ENCODE data around the gene MIF. TPM values are rescaled to one million over a fixed set of nuclear protein-coding genes. Genes with fewer than 3 reads are reported as not detected.

The MIF gene
- 66.7 TPM for total RNA-seq

- peak within 1 kb of the TSS; percentile 63 for H3K4me3 ChIP-seq (ENCODE audit: low read length)
- peaks cover 24% of the 10 kb centered on the region for H3K4me1 ChIP-seq (ENCODE audit: insufficient read depth, low read length)
- no peaks in the 10 kb centered on the region for H3K27me3 ChIP-seq (ENCODE audit: insufficient read depth, low read length)
- H3K9me3 ChIP-seq (ENCODE audit: low read depth, low read length) = no peaks in the 10 kb centered on the region
These were observed at the start of gene MIF for GRCh38 chr22:23893945-23894709. Gene MIF, plus strand, starts transcription at chr22:23894383. Its CDS starts 92 bp downstream, at chr22:23894475.

DNA sequence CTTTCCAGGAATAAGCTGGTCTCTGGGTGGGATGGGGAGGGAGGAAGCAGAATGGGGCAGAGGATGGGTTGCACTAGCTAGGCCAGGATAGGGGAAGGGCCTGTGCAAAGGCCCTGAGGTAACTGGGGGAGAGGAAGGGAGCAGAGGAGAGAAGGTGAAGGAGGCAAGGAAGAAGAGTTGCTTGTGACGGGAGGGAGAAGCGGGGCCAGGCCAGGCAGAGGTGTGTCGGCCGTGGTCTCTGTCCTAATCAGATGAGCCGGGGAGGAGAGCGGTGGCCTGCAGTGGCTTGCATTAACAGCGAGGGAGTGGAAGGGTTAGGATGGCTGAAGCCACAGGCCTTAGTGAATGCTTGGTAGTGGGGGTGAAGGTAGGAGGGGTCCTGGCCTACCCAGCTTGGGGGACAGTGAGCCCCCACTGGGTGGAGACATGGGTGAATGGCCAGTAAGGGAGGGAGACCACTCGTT is 49.4 kb upstream of the MIF start:
- H3K4me3 ChIP-seq (ENCODE audit: low read length) = no peak overlapping the region
- H3K27me3 ChIP-seq (ENCODE audit: insufficient read depth, low read length) = no peaks in the 10 kb centered on the region
- H3K4me1 ChIP-seq (ENCODE audit: insufficient read depth, low read length) = peaks cover 42% of the 10 kb centered on the region
- H3K9me3 ChIP-seq (ENCODE audit: low read depth, low read length) = no peaks in the 10 kb centered on the region

DNA sequence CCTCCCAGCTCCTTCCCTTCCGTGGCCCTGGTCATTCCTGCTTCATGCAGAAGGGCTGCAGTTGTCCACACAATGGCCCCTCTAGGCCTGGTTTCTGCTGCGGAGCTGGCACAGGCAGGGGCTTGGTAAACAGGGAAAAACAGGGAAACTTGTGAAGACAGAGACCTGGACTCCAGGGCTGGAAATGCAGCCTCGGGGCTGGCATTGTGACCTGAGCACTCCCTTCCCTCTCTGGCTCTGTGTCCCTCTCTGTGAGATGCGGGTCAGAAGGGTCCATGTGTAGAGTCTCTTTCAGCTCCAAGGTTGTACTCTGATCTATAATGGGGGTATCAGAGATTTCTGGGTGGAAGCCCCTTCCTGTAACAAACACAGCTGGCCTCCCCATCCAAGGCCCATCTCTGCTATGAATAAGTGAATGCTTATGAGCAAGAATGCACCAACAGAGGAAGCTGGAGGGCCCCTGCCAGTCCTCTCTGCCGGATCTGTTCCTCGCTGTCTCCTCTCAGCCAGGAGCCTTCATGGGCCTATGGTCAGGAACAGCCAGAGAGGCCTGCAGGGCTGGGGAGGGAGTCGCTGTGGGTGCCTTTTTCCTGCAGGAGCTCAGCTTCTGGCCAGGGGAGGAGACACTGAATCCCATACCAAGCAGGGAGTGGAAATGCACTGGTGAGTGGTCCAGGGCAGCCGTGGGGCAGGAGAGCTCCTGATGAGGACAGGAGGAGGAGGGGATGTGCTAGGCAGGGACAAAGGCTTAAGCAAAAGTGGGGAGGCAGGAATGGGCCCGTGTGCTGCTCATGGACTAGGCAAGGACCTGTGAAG is 48.7 kb upstream of the MIF start:
- Histone ChIP-seq H3K4me3 (ENCODE audit: low read length) (no peak overlapping the region), H3K4me1 (ENCODE audit: insufficient read depth, low read length) (peaks cover 41% of the 10 kb centered on the region), H3K27me3 (ENCODE audit: insufficient read depth, low read length) (no peaks in the 10 kb centered on the region), H3K9me3 (ENCODE audit: low read depth, low read length) (no peaks in the 10 kb centered on the region)

DNA sequence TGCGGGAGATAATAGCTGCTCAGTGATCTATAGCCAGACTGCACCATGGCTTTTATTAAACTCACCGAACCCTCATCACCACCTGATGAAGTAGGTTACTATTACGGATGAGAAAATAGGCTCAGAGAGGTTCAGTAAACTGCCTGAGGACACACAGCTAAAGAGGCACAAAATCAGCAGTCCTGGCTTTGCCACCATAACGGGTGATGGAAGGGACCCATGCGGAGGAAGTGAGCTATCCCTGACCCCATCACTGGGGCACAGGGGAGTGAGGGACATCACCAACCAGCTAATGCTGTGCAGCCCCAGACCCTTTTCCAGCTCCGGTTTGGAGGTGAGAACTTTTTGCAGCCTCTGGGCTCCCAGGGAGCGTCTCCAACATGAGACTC is 48.1 kb upstream of the MIF start:
- Histone ChIP-seq H3K27me3 (ENCODE audit: insufficient read depth, low read length) (no peaks in the 10 kb centered on the region), H3K9me3 (ENCODE audit: low read depth, low read length) (no peaks in the 10 kb centered on the region), H3K4me1 (ENCODE audit: insufficient read depth, low read length) (peaks cover 41% of the 10 kb centered on the region), H3K4me3 (ENCODE audit: low read length) (no peak overlapping the region)

DNA sequence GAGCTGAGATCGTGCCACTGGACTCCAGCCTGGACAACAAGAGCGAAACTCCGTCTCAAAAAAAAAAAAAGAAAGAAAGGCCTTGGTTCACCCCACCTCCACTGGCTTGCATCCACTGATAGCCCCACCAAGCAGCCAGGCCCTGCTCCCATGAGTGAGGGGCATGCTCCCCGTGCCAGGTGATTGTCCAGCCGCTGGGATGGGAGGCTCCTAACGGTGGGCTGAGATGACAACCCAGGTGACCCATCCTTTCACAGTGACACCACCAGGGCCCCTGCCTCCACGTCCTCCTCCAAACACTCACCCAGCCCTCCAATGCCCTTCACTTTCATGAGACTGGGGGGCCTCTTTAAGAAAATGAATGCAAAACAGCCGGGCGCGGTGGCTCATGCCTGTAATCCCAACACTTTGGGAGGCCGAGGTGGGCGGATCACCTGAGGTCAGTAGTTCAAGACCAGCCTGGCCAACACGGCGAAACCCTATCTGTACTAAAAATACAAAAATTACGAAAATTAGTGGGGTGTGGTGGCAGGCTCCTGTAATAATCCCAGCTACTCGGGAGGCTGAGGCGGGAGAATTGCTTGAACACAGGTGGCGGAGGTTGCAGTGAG is 46.8 kb upstream of the MIF start:
- H3K4me1 ChIP-seq (ENCODE audit: insufficient read depth, low read length) = peaks cover 41% of the 10 kb centered on the region
- no peak overlapping the region for H3K4me3 ChIP-seq (ENCODE audit: low read length)
- H3K9me3 ChIP-seq (ENCODE audit: low read depth, low read length) = no peaks in the 10 kb centered on the region
- H3K27me3 ChIP-seq (ENCODE audit: insufficient read depth, low read length) = no peaks in the 10 kb centered on the region

DNA sequence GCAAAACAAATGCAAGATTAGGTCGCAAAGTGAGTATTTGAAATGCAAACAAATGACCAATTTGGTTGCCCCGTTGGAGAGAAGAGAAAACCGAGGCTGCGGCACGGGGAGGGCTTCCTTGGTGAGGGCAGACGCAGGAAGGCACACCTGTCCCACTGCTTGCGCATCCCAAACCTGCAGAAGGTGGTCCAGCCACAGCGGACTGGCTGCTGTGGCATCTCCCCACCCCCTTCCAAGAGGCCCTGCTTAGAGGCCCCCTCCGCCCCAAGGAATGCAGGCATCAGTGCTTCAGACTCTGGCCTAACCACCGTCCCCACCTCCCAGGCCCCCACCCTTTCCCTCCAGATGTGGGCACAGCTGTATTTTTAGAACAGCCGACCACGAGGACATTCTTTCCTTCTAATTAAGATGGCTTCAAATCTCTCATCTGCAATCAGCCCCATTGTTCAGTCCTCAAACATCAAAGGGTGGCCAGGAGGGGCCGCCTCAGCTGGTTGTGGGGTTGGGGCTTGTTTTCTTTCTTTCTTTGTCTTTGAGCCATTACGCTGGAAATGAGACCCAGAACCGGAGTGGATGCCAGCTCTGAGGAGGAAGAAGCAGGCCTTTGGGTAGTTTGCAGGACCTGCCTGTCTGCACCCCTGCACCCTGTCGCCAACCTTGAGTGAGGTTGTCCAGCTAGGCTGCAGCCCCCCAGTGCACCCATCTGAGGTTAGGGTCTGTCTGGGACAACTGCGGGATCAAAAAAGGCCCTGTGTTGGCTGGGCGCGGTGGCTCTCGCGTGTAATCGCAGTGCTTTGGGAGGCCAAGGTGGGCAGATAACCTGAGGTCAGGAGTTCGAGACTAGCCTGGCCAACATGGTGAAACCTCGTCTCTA is 46.0 kb upstream of the MIF start:
- Histone ChIP-seq H3K4me3 (ENCODE audit: low read length) (no peak overlapping the region), H3K4me1 (ENCODE audit: insufficient read depth, low read length) (peaks cover 41% of the 10 kb centered on the region), H3K9me3 (ENCODE audit: low read depth, low read length) (no peaks in the 10 kb centered on the region), H3K27me3 (ENCODE audit: insufficient read depth, low read length) (no peaks in the 10 kb centered on the region)

- Histone ChIP-seq H3K9me3 (ENCODE audit: low read depth, low read length) (no peaks in the 10 kb centered on the region), H3K4me1 (ENCODE audit: insufficient read depth, low read length) (peaks cover 36% of the 10 kb centered on the region), H3K4me3 (ENCODE audit: low read length) (no peak overlapping the region), H3K27me3 (ENCODE audit: insufficient read depth, low read length) (no peaks in the 10 kb centered on the region)
These were observed 44.9 kb upstream of the MIF start for GRCh38 chr22:23849009-23850006.

DNA sequence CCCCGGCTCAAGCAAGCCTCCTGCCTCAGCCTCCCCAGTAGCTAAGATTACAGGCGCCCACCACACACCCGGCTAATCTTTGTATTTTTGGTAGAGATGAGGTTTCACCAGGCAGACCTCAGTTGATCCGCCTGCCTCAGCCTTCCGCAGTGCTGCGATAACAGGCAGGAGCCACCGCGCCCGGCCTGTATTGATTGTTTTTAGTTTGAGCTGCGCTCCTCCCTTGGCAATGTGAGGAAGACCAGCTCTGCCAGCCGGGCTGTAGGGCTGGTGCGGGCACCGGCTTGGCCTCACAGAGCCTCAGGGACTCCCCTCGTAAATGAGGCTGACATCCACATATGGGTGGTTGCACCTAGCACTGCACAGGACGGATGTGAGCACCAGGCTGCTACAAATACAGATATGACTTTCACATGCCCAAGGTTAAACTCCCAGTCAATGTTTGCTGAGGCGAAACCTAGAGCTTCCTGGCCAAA is 44.0 kb upstream of the MIF start:
- Histone ChIP-seq H3K9me3 (ENCODE audit: low read depth, low read length) (no peaks in the 10 kb centered on the region), H3K4me3 (ENCODE audit: low read length) (no peak overlapping the region), H3K27me3 (ENCODE audit: insufficient read depth, low read length) (no peaks in the 10 kb centered on the region), H3K4me1 (ENCODE audit: insufficient read depth, low read length) (peaks cover 27% of the 10 kb centered on the region)

DNA sequence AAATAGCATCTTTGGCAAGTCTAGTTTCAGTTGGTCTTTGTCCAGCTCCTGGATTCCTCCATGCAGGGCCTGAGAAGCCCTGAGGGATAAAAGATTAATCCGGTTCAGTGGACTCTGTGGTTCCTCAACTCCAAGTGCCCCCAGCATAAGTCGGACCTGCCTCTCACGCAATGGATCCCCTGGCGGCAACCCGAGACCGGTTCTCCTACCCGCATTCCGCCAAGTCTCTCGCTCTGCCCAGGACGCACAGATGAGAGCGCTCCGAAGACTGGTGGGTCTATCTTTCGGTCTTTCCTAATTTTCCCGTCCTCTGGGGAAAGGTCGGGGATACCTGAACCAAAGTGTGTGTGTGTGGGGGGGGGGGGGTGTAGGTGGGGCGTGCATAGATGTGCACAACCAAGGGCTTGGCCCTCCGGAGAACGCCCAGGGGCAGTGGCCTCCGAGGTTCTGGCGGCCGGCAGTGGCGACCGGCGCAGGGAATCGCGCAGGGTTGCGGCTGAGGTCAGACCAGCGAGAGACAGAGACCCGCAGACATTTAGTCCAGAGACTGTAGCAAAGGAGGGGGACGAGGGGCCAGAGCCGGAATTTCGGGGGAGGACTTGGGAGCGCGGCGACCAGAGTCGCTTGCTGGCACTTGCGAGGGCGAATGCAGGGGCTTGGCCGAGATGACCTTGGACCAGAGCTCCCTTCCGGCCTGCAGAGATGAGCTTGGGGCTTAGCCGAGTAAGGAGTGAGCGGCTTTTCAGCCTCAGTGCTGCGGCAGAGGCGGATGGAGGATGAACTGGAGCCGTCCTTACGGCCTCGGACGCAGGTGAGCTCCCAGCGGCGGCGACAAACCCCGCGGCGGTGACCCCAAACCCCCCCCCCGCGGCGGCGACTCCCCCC is 37.2 kb upstream of the MIF start:
- Histone ChIP-seq H3K9me3 (ENCODE audit: low read depth, low read length) (no peaks in the 10 kb centered on the region), H3K4me1 (ENCODE audit: insufficient read depth, low read length) (peaks cover 23% of the 10 kb centered on the region), H3K4me3 (ENCODE audit: low read length) (peak overlapping the region; percentile 68), H3K27me3 (ENCODE audit: insufficient read depth, low read length) (no peaks in the 10 kb centered on the region)

DNA sequence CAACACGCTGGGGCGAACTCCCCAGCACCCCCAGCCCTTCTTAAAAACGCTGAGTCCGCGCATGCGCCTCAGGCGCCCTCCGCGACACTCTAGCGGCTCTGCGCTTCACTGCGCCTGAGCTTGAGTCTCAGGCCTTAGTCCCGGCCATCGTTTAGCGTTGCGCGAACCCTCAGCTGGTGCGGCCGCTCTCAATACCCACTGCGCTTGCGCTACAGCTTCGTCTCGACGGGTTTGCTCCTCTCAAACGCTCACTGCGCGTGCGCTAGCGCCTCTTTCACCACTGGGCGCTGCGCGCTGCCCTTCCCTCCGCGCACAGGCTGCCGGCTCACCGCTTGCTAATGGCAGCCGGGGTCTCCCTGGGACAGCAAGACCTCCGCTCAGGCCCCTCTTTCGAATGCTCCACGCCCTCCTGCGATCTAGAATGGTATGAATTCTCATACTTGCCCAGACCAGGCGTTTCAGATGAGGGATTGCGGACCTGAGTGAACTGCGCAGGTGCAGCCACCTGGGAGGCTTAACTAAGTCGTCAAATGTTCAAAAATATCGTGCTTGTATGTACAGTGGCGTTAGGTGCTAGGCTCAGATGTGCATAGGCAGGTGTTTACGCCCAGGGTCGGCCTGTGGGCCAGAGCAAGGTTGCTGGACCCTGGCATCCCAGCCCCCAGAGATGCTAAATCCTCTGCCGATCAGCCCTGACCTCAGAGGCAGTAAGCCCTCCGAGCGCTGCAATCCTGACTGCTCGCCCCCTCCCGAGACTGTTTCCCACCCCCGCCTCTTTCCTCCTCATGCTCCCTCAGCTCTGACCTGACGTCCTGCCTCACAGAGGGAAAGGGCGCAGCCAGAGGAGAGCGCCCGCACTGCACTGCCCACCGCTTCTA is 36.3 kb upstream of the MIF start, which contains the start of gene SLC2A11:
Gene SLC2A11 (plus strand): TSS at position 270 of the 878 bp plus-strand sequence. CDS start 125 bp downstream, at position 395.
- peaks cover 23% of the 10 kb centered on the region for H3K4me1 ChIP-seq (ENCODE audit: insufficient read depth, low read length)
- H3K9me3 ChIP-seq (ENCODE audit: low read depth, low read length) = no peaks in the 10 kb centered on the region
- no peaks in the 10 kb centered on the region for H3K27me3 ChIP-seq (ENCODE audit: insufficient read depth, low read length)
- H3K4me3 ChIP-seq (ENCODE audit: low read length) = peak within 1 kb of the TSS; percentile 68

DNA sequence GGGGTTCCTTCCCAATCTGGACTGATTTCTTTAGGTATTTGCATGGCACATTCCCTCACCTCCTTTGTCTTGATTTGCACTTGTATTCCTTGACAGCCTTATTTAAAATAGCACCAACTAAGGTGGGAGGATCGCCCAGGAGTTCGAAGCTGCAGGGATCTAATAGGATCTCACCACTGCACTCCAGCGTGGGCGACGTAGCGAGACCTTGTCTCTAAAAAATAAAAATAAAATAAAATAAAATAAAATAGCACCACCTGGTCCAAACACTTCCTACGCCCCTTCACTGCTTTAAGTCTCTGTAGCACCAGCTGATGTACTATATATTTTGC is 35.7 kb upstream of the MIF start:
- H3K4me1 ChIP-seq (ENCODE audit: insufficient read depth, low read length) = peaks cover 23% of the 10 kb centered on the region
- H3K27me3 ChIP-seq (ENCODE audit: insufficient read depth, low read length) = no peaks in the 10 kb centered on the region
- peak overlapping the region; percentile 68 for H3K4me3 ChIP-seq (ENCODE audit: low read length)
- no peaks in the 10 kb centered on the region for H3K9me3 ChIP-seq (ENCODE audit: low read depth, low read length)

DNA sequence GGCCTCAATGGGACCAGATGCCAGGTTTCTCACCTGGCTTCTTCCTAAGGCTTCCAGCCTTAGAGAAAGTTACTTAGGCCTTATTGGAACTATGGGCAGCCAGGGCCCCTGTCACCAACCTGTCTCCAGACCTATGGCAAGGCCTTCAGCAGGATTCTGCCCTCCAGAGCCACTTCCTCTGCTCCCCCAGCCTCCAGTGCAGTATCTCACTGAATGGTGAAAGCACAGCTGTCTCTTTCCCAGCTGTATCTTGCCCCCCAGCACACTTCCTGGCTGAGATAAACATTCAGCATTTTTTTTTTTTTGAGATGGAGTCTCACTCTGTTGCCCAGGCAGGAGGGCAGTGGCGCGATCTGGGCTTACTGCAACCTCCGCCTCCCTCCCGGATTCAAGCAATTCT is 35.0 kb upstream of the MIF start:
- no peaks in the 10 kb centered on the region for H3K27me3 ChIP-seq (ENCODE audit: insufficient read depth, low read length)
- no peak overlapping the region for H3K4me3 ChIP-seq (ENCODE audit: low read length)
- H3K9me3 ChIP-seq (ENCODE audit: low read depth, low read length) = no peaks in the 10 kb centered on the region
- H3K4me1 ChIP-seq (ENCODE audit: insufficient read depth, low read length) = peaks cover 23% of the 10 kb centered on the region
